T follicular helper cell (primary cell): ENCODE measurements around the gene TJP3.

ENCODE experiments used
- DNase-seq: peaks from one replicate; pipeline ENCODE4 v3.0.0-alpha.2; 2020; ENCODE audit warnings: low read depth

The TJP3 gene

GRCh38 chr19:3768748-3769099 is 60.5 kb downstream of the TJP3 start:
- no peak for DNase-seq

- no peak for DNase-seq
Observed at GRCh38 chr19:3769494-3769893, 61.3 kb downstream of the TJP3 start.

DNA sequence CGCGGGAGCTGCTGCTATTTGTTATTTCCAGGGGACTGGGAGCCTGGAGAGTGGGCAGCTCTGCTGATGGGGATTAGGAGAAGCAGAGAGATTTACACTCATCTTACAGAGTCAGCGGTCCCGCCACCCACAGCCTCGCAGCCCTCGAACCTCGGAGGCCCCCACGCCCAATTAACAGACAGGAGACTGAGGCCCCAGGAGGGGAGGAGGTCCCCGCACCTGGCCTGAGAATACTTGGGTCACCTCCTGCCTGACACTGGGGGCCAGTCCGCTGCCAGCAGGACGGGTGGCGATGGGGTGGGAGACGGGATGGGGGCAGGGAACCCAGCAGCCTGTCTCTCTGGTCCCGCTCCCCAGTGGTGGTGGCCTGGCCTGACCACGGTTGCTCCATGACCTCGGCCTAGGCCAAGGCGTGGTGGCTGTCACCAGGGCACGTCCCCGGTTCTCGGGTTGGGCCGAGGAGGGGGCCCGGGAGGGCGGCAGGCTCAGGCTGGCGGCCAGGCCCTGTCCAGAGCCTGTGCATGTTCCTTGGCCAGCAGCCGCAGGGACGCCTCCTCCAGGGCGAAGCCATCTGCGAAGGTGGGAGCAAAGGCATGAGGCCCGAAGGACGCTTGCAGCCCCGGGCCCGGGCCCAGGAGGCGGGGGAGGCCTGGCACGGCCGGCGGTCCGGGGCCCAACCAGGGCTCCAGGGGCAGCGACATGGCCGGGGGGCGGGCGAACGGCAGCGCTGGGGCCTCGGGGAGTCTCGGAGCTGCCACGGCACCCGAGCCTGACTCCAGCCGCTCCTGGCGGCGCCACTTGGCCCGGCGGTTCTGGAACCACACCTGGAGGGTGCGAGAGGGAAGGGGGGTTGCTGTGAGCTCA is 62.2 kb downstream of the TJP3 start:
- DNase-seq = no peak

- no peak for DNase-seq
Observed at GRCh38 chr19:3771000-3771905, 63.1 kb downstream of the TJP3 start.

GRCh38 chr19:3771906-3772455 is 63.8 kb downstream of the TJP3 start, which contains the start of gene RAX2:
TSS of gene RAX2 (minus strand) at chr19:3772228. CDS start at chr19:3771742, 486 bp downstream.
- DNase-seq = no peak

DNA sequence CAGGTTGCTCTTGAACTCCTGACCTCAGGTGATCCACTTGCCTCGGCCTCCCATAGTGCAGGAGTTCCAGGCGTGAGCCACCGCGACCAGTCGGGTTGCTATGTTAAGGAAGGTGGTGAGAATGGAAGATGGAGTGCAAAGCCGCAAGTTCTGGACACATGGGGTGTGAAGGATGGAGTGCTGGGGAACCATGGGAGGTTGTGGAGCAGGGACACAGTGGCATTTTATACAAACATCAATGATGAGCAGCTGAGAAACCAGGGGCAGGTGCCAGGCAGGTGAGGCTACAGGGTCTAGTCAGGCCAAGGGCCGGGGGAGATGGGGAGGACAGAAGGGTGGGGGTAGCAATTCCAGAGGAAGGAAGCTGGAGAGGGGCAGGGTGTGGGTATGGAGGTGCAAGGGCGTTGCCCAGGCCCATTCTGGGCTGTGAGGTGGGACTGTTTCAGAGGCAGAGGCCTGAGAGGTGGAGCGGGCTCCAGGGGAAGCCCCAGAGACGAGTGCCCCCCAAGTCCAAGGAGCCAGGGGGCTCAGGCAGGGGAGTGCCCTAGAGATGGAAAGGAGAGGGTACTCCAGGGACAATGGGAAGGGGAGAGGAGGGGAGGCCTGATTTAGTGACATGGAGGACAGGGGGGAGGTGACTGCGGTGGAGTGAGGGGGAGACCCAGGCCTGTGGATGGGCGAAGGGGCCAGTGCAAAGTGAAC is 65.8 kb downstream of the TJP3 start:
- DNase-seq = no peak

GRCh38 chr19:3774621-3775373 is 66.6 kb downstream of the TJP3 start:
- no peak for DNase-seq

- DNase-seq = no peak
Observed at GRCh38 chr19:3775374-3775711, 67.2 kb downstream of the TJP3 start.

DNA sequence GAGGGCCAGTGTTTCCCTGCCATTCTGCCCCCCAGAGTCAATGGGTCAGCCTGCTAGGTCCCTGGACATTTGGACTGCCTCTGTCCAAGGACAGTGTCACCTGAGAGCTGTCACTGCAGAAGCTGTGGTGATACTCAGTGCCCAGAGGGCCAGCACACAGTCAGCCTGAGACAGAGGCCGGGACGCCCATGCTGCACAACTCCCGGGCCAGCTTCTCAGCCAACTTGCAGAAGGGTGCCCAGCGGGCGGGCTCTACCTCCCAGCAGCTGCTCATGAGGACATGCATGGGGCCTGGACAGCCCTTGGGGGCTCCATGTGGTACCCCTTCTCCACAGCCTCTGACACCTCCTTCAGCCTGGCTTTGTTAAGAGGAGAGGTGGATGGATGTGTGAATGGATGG is 67.6 kb downstream of the TJP3 start:
- DNase-seq = no peak

- DNase-seq = no peak
Observed at GRCh38 chr19:3776479-3777040, 68.4 kb downstream of the TJP3 start.

DNA sequence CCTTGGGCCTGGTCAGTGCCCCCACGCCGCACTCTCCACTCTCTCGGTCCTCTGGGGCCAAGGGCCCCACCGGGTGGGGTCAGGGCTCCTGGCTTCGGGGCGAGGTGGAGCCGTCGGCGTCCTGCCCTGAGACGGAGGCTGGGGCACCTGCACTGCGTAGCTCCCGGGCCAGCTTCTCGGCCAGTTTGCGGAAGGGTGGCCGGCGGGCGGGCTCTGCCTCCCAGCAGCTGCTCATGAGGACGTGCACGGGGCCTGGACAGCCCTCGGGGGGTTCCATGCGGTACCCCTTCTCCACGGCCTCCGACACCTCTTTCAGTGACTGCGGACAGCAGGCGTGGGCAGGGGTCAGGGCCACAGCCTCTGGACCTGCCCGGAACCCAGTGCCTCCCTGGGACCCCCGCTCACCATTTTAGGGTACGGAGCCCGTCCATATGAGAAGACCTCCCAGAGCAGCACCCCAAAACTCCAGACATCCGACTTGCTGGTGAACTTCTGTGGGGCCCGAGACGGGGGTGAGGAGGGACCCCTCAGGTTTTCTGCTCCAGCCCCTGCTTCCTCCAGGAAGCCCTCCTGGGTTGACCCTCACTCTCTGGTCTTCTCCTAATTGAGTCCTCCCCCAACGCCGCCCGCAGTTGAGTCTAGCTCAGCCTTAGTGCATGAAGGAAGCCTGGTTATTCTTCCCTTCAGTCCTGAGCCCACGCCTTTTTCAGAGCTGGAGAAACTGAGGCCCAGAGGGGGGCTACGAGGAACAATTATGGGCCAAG is 70.1 kb downstream of the TJP3 start:
- DNase-seq = no peak

- no peak for DNase-seq
Observed at GRCh38 chr19:3778899-3779723, 70.9 kb downstream of the TJP3 start.

DNA sequence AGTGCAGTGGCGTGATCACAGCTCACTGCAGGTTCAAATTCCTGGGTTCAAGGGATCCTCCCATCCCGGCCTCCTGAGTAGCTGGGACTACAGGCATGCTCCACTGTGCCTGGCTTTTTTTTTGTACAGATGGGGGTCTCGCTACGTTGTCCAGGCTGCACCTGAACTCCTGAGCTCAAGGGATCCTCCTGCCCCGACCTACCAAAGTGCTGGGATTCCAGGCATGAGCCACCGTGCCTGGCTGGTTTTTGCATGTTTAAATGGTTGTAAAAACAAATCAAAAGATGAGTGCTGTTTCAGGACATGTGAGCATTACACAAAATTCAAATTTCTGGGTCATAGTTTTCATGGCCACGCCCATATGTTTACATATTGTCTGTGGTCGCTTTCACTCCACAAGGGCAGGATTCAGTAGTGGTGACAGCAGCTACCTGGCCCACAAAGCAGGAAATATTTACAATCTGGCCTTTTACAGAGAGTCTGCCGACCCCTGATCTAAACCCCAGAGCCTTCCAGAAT is 72.7 kb downstream of the TJP3 start:
- no peak for DNase-seq

DNA sequence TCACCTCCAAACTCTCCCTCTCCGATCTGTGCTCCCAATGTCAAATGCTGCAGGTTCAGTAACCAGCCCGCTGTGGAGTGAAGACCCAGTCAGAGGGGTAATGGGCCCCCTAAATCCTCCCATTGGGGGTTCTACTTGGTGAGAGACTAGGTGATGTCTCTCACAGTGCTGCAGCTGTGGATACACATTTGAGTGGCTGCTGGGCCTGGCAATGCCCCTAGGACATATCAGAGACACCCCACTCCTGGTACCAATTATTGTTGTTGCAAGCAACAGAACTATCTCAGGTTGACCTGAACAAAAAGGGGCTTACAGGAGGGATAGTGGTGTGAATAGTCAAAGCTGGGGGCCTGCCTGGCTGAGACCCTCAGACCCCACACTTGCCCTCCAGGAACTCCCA is 73.4 kb downstream of the TJP3 start:
- DNase-seq = no peak

DNA sequence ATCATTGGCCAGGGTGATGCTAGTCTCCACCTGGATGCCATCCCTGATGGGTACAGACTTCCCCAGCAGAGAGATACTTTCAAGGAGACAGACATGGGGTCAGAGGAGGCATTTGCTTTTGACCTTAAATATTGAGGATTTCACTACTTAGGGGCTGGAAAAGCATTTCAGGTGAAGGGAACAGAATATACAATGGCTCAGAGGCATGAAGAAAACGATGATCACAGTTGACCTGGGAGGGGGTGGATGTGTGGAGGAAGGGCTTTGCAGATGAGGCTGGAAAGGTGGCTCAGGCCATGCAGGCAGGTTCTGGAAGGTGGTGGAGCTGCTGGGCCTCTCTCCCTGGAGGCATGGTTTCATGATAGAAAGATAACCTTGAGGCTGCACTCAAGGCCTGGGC is 74.1 kb downstream of the TJP3 start:
- no peak for DNase-seq

DNA sequence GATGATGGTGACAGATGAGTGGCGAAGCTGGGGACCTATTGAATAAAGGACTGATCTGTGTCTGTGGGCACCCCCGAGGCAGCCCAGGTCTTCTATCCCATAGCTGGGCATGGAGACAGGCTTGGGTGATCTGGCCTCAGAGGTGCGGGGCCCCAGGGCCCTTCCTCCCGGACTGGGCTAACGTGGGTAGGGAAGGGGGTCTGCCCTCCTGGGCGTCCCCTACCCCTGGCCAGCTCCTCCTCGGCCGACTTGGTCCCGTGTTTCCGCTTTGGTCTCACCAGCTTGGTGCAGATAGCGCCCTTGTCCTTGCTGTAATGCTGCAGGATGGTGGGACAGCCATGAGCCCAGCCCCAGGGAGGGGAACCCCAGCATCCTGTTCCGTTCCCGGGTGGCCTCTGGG is 74.7 kb downstream of the TJP3 start:
- DNase-seq = no peak

DNA sequence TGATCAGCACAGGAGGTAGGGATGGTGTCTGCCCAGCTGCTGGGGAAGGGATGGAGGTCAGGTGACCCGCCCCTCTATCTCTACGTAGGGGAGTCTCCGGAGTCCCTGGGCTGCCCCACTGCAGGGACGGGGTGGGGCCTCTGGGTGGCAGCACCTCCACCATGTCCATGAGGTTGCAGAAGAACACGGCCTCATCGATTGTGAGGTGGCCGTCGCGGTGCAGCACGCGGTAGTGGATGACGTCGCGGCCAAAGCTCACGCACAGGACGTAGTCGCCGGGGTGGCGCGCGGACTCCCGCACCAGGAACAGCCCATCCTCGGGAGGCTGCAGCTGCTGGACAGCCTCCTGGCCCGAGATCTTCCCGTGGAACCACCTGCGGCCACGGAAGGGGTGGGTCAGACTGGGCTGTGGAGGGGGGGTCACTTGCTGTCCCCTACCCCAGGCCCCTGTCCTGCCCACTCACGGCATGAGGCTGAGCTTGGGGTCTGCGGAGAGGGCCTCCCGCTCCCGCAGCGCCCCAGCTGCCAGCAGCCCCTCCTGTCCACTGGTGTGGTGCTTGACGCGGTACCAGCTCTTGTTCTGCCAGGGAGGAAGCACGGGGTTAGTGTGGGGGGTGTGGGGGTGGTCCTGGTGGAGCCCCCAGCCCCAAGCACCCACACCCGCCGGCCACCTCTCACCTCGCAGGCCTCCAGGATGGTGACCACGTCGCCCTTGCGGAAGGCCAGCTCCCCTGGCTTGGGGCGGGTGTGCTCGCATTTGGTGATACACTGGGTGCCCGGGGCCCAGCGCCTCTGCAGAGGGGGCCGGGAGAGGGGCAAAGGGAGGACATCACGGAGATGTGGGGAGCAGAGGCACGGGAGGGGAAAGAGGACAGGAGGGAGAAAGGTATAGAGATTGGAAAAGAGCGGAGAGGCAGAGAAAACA is 75.7 kb downstream of the TJP3 start:
- no peak for DNase-seq
